Measurements from ENCODE around the gene ACTG1. TPM values are rescaled to one million over a fixed set of nuclear protein-coding genes. Genes with fewer than 3 reads are reported as not detected.

ACTG1 gene
- total and polyA plus RNA-seq, 2 donors (not counting 1 experiment from before 2014, with no cell fraction given): 803 to 1,677 TPM

- no peak for TF ChIP-seq CTCF (IDR thresholded peaks at IDR 0.05)
- no peak for TF ChIP-seq EZH2 (IDR thresholded peaks at IDR 0.05; ENCODE audit: borderline replicate concordance, insufficient read depth, low read depth, low read length, poor library complexity, severe bottlenecking)
- Histone ChIP-seq H3K27ac (ENCODE audit: low read length in 2 of 2) (no peak overlapping the region), H3K4me2 (replicated peaks; ENCODE audit: low read depth, low read length, poor library complexity, severe bottlenecking) (no peak overlapping the region), H3K4me1 (ENCODE audit: control insufficient read depth in 2 of 2, insufficient read depth in 2 of 2, low read length in 2 of 2) (peaks cover 21 to 36% of the 10 kb centered on the region in 2 donors), H3K9ac (ENCODE audit: low read length) (no peak overlapping the region), H2AFZ (ENCODE audit: insufficient read depth, low read depth, low read length, poor library complexity, severe bottlenecking) (no peak overlapping the region), H3K9me3 (ENCODE audit: control extremely low read depth in 1 of 3, control insufficient read depth in 2 of 3, insufficient read depth in 1 of 3, low read length in 2 of 3) (peaks cover 0 to 11% (median 0%) of the 10 kb centered on the region in 3 donors), H3K36me3 (replicated peaks in 1 of 2; ENCODE audit: control extremely low read depth in 1 of 2, control insufficient read depth in 1 of 2, extremely low read depth in 1 of 2, insufficient read depth in 2 of 2, low read length in 1 of 2) (peaks cover 0 to 2% of the 10 kb centered on the region in 2 experiments), H3K4me3 (ENCODE audit: control extremely low read depth in 1 of 5, extremely low read depth in 1 of 5, insufficient read depth in 1 of 5, low read depth in 2 of 5, low read length in 4 of 5) (no peak overlapping the region), H3K79me2 (ENCODE audit: control insufficient read depth, insufficient read depth, low read length) (peaks cover 3% of the 10 kb centered on the region), H4K20me1 (ENCODE audit: control insufficient read depth, insufficient read depth, low read length, poor library complexity, severe bottlenecking) (peaks cover 27% of the 10 kb centered on the region), H3K27me3 (replicated peaks in 1 of 4; ENCODE audit: control extremely low read depth in 1 of 4, control insufficient read depth in 3 of 4, insufficient read depth in 4 of 4, low read length in 3 of 4) (peaks cover 0 to 36% (median 10%) of the 10 kb centered on the region in 4 experiments)
- intact Hi-C loops (cut with micrococcal nuclease): no loop called here
- 48% methylated on average over 21 of the region's 21 CpGs for WGBS (ENCODE audit: insufficient coverage)
- no peak overlapping the region for H3K4me3 Mint-ChIP-seq
- no peak overlapping the region for H3K27ac Mint-ChIP-seq
- H3K4me1 Mint-ChIP-seq: peaks cover 14% of the 10 kb centered on the region
- ChIA-PET CTCF (no interaction called here), POLR2A (interaction anchor here (0.6 kb wide), 2 partner anchors 16 kb away, joined by 5 read pairs; no protein-coding TSS in a partner anchor)
- no peaks in the 10 kb centered on the region for H3K9me3 Mint-ChIP-seq (ENCODE audit: insufficient read depth)
- H3K27me3 Mint-ChIP-seq: peaks cover 7% of the 10 kb centered on the region
- ATAC-seq (ENCODE audit: low read depth) (no peak), DNase-seq (no peak)
These were observed 20.9 kb upstream of the ACTG1 start for GRCh38 chr17:81533339-81534141.

All from B cell (primary cell).